Peyer's patch (tissue), 4 donors: ENCODE results near the gene ZBTB7B. TPM values are rescaled to one million over a fixed set of nuclear protein-coding genes. Genes with fewer than 3 reads are reported as not detected.

Experiments used
- DNase-seq, 3 donors: peaks; one replicate each; pipeline ENCODE4 v3.0.0-alpha.2; 2017 to 2019
- H3K27ac ChIP-seq, 4 donors: fragments of 200-600 bp; sonication (generic); one replicate each; pipeline ENCODE4 v1.5.1; 2016 to 2019
- H3K27me3 ChIP-seq, 2 donors: fragments of 200-600 bp; sonication (generic); one replicate each; pipeline ENCODE4 v1.5.1; 2019
- H3K36me3 ChIP-seq, 3 donors: fragments of 200-600 bp; sonication (generic); one replicate each; pipeline ENCODE4 v1.5.1; 2016 to 2019
- H3K4me1 ChIP-seq, 4 donors: fragments of 200-600 bp; sonication (generic); one replicate each; pipeline ENCODE4 v1.5.1; 2016 to 2019
- H3K4me3 ChIP-seq, 4 donors: fragments of 200-600 bp; sonication (generic); 1 replicate in 3 of 4; 2 replicates in 1 of 4; pipeline ENCODE4 v1.5.1; 2016 to 2019; ENCODE audit warnings: mild to moderate bottlenecking in 1 of 4
- H3K9me3 ChIP-seq, 4 donors: fragments of 200-600 bp; sonication (generic); one replicate each; pipeline ENCODE4 v1.5.1; 2016 to 2019; ENCODE audit warnings: mild to moderate bottlenecking in 1 of 4
- CTCF ChIP-seq, 6 experiments: fragments of 450-650 bp in 4 of 6; fragments of 200-600 bp in 2 of 6; sonication (generic) in 1 of 6; IDR thresholded peaks; one replicate each; pipeline ENCODE4 v1.5.1; 2017 to 2019; ENCODE audit warnings: antibody characterized with exemption in 6 of 6, mild to moderate bottlenecking in 3 of 6, moderate library complexity in 1 of 6
- POLR2A ChIP-seq, 2 donors: fragments of 450-650 bp; IDR thresholded peaks; one replicate each; pipeline ENCODE4 v1.5.1; 2017; ENCODE audit warnings: antibody characterized with exemption in 2 of 2, mild to moderate bottlenecking in 2 of 2, moderate library complexity in 2 of 2
- total RNA-seq, 4 donors: library from RNA; depleted of rRNA; stranded (reverse); fragments of >200 nt; gene quantifications; one replicate each; pipeline ENCODE4 v1.1.0, GENCODE V29; 2016

The ZBTB7B gene
- total RNA-seq, 4 donors from 2014 or later = 35.5 to 412 (median 346) TPM

- TF ChIP-seq POLR2A (IDR thresholded peaks at IDR 0.05) = no peak
- no peak for TF ChIP-seq CTCF (IDR thresholded peaks at IDR 0.05)
- Histone ChIP-seq H3K27me3 (no peaks in the 10 kb centered on the region), H3K4me3 (peak overlapping the region; percentile 26 to 63 (median 48)), H3K27ac (peak overlapping the region; percentile 94 to 99 (median 96)), H3K36me3 (peaks cover 0 to 13% (median 0%) of the 10 kb centered on the region in 3 donors), H3K9me3 (no peaks in the 10 kb centered on the region), H3K4me1 (peaks cover 6 to 83% (median 56%) of the 10 kb centered on the region in 4 donors)
- peak in 1 of 3 donors; percentile 50 for DNase-seq
Measured at GRCh38 chr1:155009221-155009711, 6.7 kb downstream of the ZBTB7B start.

- H3K36me3 ChIP-seq = peaks cover 0 to 18% (median 0%) of the 10 kb centered on the region in 3 donors
- no peak for DNase-seq
- H3K4me1 ChIP-seq = peaks cover 6 to 81% (median 54%) of the 10 kb centered on the region in 4 donors
- no peaks in the 10 kb centered on the region for H3K9me3 ChIP-seq
- peak overlapping the region; percentile 94 to 99 (median 96) for H3K27ac ChIP-seq
- TF ChIP-seq POLR2A (IDR thresholded peaks at IDR 0.05) (no peak), CTCF (IDR thresholded peaks at IDR 0.05) (no peak)
- H3K4me3 ChIP-seq = peak overlapping the region; percentile 26 to 63 (median 48)
- H3K27me3 ChIP-seq = no peaks in the 10 kb centered on the region
Measured at GRCh38 chr1:155009742-155010141, 7.1 kb downstream of the ZBTB7B start.

- peaks cover 6 to 81% (median 48%) of the 10 kb centered on the region in 4 donors for H3K4me1 ChIP-seq
- TF ChIP-seq POLR2A (IDR thresholded peaks at IDR 0.05) = no peak
- no peak for TF ChIP-seq CTCF (IDR thresholded peaks at IDR 0.05)
- H3K9me3 ChIP-seq = no peaks in the 10 kb centered on the region
- H3K27ac ChIP-seq = peak overlapping the region; percentile 94 to 99 (median 96)
- peak; percentile 46 to 65 (median 54) for DNase-seq
- peaks cover 0 to 24% (median 0%) of the 10 kb centered on the region in 3 donors for H3K36me3 ChIP-seq
- H3K27me3 ChIP-seq = no peaks in the 10 kb centered on the region
- peak overlapping the region; percentile 26 to 63 (median 48) for H3K4me3 ChIP-seq
Measured at GRCh38 chr1:155010211-155010918, 7.8 kb downstream of the ZBTB7B start.

- peaks cover 0 to 28% (median 0%) of the 10 kb centered on the region in 3 donors for H3K36me3 ChIP-seq
- H3K4me1 ChIP-seq = peaks cover 6 to 79% (median 43%) of the 10 kb centered on the region in 4 donors
- TF ChIP-seq POLR2A (IDR thresholded peaks at IDR 0.05) (no peak), CTCF (IDR thresholded peaks at IDR 0.05) (no peak)
Measured at GRCh38 chr1:155011004-155011416, 8.4 kb downstream of the ZBTB7B start.

GRCh38 chr1:155011437-155012025, 8.9 kb downstream of the ZBTB7B start:
- Histone ChIP-seq H3K4me1 (peaks cover 6 to 79% (median 42%) of the 10 kb centered on the region in 4 donors), H3K36me3 (peaks cover 0 to 33% (median 0%) of the 10 kb centered on the region in 3 donors), H3K4me3 (peak overlapping the region in 2 of 4 donors; percentile 55 to 63), H3K9me3 (no peaks in the 10 kb centered on the region), H3K27me3 (no peaks in the 10 kb centered on the region), H3K27ac (peak overlapping the region; percentile 94 to 99 (median 96))
- peak in 1 of 3 donors; percentile 55 for DNase-seq
- no peak for TF ChIP-seq CTCF (IDR thresholded peaks at IDR 0.05)
- TF ChIP-seq POLR2A (IDR thresholded peaks at IDR 0.05) = no peak

More at GRCh38 chr1:155011004-155011416, 8.4 kb downstream of the ZBTB7B start:
- Histone ChIP-seq H3K9me3 (no peaks in the 10 kb centered on the region), H3K4me3 (peak overlapping the region in 2 of 4 donors; percentile 55 to 63), H3K27ac (peak overlapping the region; percentile 94 to 99 (median 96)), H3K27me3 (no peaks in the 10 kb centered on the region)
- peak in 1 of 3 donors; percentile 52 for DNase-seq
